GM12874 (cell line): ENCODE results near the gene TAF8.

Experiments used
- TF ChIP-seq, protein P1 (sequence below): IDR thresholded peaks from 2 replicates; pipeline ENCODE4 v1.5.1; 2011; ENCODE audit warnings: low read depth, mild to moderate bottlenecking, control low read depth, low read length, moderate library complexity; ENCODE audit not compliant: insufficient read depth

The TAF8 gene

DNA sequence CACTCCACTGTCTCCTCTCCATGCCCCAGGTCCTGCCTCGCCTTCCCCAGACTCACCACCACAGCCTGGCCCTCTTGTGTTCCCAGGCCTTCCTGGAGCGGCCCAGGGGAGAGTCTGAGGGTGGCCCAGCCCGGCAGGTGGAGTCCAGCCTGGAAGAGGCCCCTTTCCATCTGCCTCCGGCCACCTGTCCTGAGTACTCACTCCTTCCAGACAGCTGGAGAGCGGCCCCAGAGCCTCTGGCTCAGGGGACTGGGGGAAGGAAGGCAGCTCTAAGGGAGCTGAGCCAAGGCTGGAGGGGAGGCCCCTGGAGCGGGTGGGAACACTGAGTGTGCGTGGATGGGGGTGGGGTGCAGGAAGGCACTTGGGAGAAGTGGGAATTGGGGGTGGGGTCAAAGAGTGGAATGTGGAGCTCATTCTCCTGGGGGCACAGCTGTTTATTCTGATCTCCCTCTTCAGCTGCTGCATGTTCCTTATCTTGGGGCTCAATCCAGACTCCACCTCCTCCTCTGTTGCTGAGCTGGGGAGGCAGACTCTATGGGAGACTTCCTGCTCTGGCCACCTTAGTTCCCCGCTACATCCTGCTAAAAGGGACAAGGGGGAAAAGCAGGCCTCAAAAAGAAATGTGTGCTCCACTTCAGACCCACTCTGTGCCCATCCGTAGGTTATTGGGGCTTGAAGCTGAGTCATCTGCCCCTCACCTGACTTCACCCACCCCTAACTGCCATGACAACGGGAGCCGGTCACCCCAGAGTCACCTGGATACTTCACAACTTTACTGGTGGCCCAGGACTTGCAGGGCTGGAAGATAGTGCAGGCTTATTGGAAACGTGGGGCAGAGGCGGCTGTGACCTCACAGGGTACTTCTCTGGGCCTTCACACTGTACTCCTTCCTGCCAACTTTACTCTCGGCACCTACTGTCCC, 19.5 kb upstream of the TAF8 start:
- TF ChIP-seq, protein P1, sequence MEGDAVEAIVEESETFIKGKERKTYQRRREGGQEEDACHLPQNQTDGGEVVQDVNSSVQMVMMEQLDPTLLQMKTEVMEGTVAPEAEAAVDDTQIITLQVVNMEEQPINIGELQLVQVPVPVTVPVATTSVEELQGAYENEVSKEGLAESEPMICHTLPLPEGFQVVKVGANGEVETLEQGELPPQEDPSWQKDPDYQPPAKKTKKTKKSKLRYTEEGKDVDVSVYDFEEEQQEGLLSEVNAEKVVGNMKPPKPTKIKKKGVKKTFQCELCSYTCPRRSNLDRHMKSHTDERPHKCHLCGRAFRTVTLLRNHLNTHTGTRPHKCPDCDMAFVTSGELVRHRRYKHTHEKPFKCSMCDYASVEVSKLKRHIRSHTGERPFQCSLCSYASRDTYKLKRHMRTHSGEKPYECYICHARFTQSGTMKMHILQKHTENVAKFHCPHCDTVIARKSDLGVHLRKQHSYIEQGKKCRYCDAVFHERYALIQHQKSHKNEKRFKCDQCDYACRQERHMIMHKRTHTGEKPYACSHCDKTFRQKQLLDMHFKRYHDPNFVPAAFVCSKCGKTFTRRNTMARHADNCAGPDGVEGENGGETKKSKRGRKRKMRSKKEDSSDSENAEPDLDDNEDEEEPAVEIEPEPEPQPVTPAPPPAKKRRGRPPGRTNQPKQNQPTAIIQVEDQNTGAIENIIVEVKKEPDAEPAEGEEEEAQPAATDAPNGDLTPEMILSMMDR, result no peak

DNA sequence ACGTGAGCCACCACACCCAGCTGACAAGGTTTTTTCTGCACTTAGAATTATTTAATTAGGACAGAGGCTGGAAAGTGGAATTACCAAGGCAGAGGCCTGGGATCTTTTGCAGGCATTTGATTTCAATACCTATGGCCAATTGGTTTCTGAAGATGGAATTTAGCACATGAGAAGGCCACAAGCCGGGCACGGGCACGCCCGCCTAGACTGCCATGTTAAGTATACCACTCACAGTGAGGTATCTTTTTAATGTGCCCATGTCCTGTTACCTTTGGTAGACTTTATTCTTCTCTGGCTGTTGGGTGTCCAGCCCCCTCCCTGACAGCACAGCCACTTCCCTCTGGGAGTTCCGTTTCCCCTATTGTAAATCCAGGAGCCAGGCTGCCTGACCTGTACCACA, 18.0 kb upstream of the TAF8 start:
- TF ChIP-seq, protein P1, result no peak

DNA sequence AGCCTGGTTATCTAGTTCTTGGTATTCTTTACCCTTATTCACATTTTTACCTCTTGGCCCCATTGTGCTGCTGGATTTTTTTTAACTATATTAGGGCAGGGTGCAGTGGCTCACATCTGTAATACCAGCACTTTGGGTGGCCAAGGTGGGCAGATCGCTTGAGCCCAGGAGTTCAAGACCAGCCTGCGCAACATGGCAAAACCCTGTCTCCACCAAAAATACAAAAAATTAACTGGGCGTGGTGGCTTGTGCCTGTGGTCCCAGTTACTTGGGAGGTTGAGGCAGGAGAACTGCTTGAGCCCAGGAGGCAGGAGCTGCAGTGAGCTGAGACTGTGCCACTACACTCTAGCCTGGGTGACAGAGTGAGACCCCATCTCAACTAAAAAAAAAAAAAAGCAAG, 12.2 kb upstream of the TAF8 start:
- TF ChIP-seq, protein P1, result no peak

DNA sequence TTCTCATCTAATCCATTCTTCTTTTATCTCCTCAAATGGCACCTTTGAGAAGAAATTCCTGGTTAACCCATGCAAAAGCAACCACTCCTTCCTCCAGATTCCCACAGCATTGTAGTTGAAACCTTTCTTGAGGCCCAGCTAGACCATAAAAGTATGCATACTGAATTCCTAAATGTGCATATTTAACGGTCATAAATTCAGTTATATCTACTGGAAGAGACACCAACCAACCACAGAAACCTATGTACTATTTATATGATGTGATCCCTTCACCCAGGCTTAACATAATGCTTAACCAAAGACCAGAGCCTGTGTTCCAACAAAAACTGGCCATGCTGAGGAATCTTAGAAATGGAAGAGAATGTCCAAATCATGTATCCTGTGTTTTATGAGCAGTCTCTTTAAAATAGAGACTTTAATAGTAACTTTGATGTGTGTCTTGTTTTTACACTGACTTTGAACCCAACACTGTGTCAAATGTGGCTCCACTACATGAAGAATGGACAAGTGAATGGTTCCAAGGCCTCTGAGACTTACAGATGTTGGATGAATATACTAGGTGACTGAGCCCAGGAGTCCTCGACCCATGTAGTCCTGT, 11.4 kb upstream of the TAF8 start:
- TF ChIP-seq, protein P1, result no peak

DNA sequence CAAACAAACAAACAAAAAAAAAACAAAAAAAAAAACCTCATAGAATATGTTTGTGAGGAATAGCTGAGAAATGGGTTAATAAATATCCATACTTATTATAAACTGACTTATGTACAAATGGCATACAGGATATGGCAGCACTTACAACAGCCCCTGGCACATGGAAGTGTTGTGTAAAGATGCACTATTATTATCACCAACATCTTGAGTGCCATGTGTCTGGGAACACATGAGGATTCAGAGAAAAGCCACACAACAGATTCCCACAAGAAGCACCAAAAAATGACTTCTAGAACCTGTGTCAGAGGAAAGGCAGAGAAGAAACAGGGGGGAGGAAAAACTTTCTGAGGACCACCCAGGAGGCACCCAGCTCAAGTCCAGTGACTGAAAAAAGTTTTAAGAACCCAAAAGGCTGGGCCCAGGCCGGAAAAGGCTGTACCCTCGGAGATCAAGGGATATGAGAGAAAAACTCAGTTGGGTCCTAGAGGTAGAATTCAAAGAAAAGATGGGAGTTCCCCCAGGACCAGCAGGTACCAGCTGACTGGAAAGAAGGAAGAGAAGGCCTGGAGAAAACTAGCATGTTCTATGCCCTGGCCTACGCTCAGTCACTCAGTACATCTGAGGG, 9.4 kb upstream of the TAF8 start:
- TF ChIP-seq, protein P1, result no peak

DNA sequence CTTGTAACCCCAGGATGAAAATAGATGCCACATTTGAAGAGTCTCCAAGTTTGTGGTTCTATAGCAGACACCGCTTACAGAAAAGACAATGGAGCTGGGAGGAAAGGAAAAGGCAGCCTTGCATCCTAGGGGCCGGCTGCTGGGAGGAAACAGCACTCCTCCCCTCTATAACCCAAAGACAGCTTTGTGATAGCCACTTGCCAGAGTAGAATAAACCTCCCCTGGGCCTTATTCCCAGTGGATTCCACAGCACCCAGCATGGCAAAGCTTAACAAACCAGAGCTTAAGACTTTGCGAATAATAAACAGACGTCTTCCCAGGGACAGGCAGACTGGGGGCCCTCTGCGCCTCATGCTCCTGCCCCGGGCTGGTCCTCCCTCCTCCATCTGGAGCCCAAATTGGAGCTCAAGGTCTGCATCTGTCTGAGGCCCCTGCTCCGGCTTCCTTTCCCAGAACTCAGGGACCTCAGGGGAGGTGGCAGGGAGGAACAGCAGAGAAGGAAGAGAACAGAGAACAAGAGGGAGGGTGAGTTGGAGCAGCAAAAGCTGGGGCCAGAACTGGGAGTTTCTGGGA, 8.8 kb upstream of the TAF8 start:
- TF ChIP-seq, protein P1, result no peak

DNA sequence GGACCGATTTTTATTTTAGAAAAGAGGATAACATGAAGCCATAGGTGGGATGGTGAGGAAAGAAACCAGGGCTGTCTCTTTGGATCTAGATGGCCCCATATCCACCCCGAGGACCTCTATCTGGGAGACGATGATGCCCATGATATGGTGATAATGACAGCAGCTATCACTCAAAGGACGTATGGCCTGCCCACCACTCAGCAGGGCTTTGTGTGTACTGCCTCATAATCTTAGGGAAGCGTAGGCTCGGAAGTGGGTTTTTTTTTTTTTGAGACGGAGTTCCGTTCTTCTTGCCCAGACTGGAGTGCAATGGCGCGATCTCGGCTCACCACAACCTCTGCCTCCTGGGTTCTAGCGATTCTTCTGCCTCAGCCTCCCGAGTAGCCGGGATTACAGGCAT, 8.2 kb upstream of the TAF8 start:
- TF ChIP-seq, protein P1, result no peak
